ENCODE results near the gene PDE9A. TPM values are rescaled to one million over a fixed set of nuclear protein-coding genes. Genes with fewer than 3 reads are reported as not detected.
A peak's percentile ranks its signal among the peaks of the same experiment; 100 is the strongest.

Gene PDE9A
- total and polyA plus RNA-seq, 4 experiments from 2014 or later, result 2.2 to 9.2 (median 5.3) TPM

DNA sequence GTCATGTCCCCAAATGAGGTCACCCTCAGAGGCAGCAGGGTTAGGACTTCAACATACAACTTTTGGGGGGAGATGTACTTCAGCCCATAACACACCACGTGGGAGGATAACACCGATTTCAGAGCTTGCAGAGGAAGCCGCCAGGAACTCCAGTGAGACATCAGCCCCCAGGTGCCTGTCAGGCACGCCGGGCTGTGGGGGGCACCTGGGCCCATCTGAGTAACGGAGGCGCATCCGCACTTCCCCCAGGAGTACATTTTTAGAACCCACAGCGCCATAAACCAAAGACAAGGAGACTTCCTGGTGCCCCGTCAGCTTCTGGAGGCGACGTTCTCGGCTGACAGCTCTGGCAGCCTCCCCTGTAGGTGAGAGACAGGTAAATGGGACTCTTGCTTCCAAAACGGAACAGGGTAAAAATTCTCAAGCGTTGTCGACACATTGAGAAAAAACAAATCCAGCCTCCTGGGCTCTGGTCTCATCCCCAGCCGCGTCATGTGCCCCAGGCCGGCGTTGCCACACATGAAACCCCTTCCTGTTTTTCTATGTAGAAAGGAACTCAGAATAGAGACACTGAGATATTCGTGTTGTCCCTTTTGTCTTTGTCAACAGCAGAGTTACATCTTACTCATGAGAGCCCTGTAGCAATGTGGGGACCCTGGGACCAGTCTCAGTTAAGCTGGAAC is 93.3 kb downstream of the PDE9A start:
- H3K4me3 Mint-ChIP-seq, result peak overlapping the region; percentile 69 to 88 (median 76)
- H3K9me3 Mint-ChIP-seq, result peaks cover 0 to 5% (median 0%) of the 10 kb centered on the region in 8 donors

DNA sequence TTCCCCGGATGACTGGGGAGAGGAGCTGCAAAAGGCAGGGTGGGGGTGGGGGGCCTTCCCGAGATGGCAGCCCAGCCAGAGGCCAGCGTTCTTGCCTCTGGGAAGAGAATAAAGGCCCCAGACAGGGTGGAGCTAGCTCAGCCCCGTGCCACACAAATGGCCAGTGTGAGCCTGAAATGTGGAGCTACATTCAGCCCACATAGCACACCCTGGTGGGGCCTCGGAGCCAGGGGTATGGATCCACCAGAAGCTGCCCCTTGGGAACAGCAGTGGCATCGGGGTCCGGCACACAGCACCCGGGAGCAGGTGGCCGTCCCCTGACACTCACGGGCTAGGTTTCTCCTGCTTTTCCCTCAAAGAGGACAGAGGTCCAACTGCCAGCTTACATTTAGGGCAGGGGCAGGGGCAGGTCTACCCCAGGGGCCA is 93.9 kb downstream of the PDE9A start:
- Mint-ChIP-seq H3K4me3 (peak overlapping the region in 7 of 8 donors; percentile 69 to 88 (median 75)), H3K36me3 (peaks cover 0 to 4% of the 10 kb centered on the region in 2 donors), H3K9me3 (peaks cover 0 to 5% (median 0%) of the 10 kb centered on the region in 8 donors), H3K27me3 (no peaks in the 10 kb centered on the region), H3K4me1 (peaks cover 9 to 38% (median 28%) of the 10 kb centered on the region in 4 donors), H3K27ac (peak overlapping the region; percentile 84 to 99 (median 96))
- intact Hi-C loops (cut with micrococcal nuclease), result loop anchor here (2.0 to 5.0 kb wide), 2 partner anchors 65 to 72 kb away; no protein-coding TSS in a partner anchor
- CTCF ChIA-PET (ENCODE audit: partially characterized antibody), result interaction anchor here (1.0 to 2.7 kb wide), 6 partner anchors 8 to 71 kb away, joined by 3 to 10 read pairs (median 4); no protein-coding TSS in a partner anchor
- Histone ChIP-seq H3K9me3 (ENCODE audit: control insufficient read depth in 1 of 2, low read length in 2 of 2) (no peaks in the 10 kb centered on the region), H3K4me3 (ENCODE audit: low read length in 2 of 2) (peak overlapping the region in 1 of 2 donors; percentile 5), H3K36me3 (ENCODE audit: insufficient read depth, low read length) (no peaks in the 10 kb centered on the region), H3K27ac (ENCODE audit: low read depth, low read length) (peak overlapping the region; percentile 54), H3K27me3 (ENCODE audit: insufficient read depth, low read length) (no peaks in the 10 kb centered on the region), H3K4me1 (ENCODE audit: insufficient read depth, low read length) (peaks cover 29% of the 10 kb centered on the region)
- POLR2A ChIA-PET (ENCODE audit: partially characterized antibody), result interaction anchor here (0.6 to 3.6 kb wide), 10 partner anchors 11 to 344 kb away, joined by 3 to 64 read pairs (median 4); partner anchors contain the start of genes NDUFV3 and UBASH3A
- DNase-seq, result no peak

More for the DNA sequence above, 93.3 kb downstream of the PDE9A start:
- H3K9me3 ChIP-seq (ENCODE audit: control insufficient read depth in 1 of 2, low read length in 2 of 2), result no peaks in the 10 kb centered on the region
- no peaks in the 10 kb centered on the region for H3K36me3 ChIP-seq (ENCODE audit: insufficient read depth, low read length)
- H3K27ac ChIP-seq (ENCODE audit: low read depth, low read length), result peak overlapping the region; percentile 54
- Mint-ChIP-seq H3K27ac (peak overlapping the region; percentile 84 to 99 (median 96)), H3K36me3 (peaks cover 0 to 4% of the 10 kb centered on the region in 2 donors), H3K27me3 (no peaks in the 10 kb centered on the region), H3K4me1 (peaks cover 9 to 38% (median 28%) of the 10 kb centered on the region in 4 donors)
- DNase-seq, result peak; percentile 62 to 75 (median 67)
- H3K4me3 ChIP-seq (ENCODE audit: low read length in 2 of 2), result peak overlapping the region in 1 of 2 donors; percentile 5
- POLR2A ChIA-PET (ENCODE audit: partially characterized antibody), result interaction anchor here (0.6 to 3.6 kb wide), 9 partner anchors 11 to 147 kb away, joined by 3 to 64 read pairs (median 4); partner anchors contain the start of gene NDUFV3
- H3K27me3 ChIP-seq (ENCODE audit: insufficient read depth, low read length), result no peaks in the 10 kb centered on the region
- peaks cover 29% of the 10 kb centered on the region for H3K4me1 ChIP-seq (ENCODE audit: insufficient read depth, low read length)
- intact Hi-C loops (cut with micrococcal nuclease), result loop anchor here (2.0 to 5.0 kb wide), 2 partner anchors 64 to 72 kb away; no protein-coding TSS in a partner anchor
- CTCF ChIA-PET (ENCODE audit: partially characterized antibody), result interaction anchor here (1.2 to 2.7 kb wide), 5 partner anchors 9 to 71 kb away, joined by 3 to 10 read pairs (median 4); no protein-coding TSS in a partner anchor

DNA sequence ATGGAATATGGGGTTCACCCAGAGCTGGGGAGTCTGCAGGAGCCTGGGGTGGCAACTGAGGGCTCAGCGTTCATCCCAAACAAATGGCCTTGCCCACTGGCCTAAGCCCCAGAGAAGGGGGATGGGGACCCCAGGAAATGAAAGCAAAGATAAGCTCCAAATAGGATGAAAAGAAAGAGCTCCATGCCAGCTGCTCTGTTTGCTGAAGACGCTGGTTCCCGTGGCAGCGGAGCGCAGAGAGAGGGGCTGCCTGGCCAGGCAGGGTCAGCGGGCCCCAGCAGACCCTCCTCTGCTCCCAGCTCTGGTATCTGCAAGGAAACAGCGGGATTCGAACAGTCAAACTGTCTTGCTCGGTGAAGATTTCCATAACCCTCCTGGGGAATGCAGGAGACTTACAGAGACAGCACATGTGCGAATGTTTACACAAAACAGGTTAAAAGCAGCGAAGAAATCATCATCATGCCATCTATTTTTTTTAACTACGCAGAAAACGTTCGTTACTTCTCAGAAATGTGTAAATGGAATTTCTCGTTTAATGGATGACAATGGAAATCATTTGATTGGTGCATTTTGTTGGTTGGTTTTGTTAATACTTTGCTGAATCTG is 94.4 kb downstream of the PDE9A start:
- peaks cover 29% of the 10 kb centered on the region for H3K4me1 ChIP-seq (ENCODE audit: insufficient read depth, low read length)
- no peaks in the 10 kb centered on the region for H3K27me3 Mint-ChIP-seq
- CTCF ChIA-PET (ENCODE audit: partially characterized antibody), result interaction anchor here (1.0 to 2.7 kb wide), 4 partner anchors 10 to 70 kb away, joined by 3 to 10 read pairs (median 4); no protein-coding TSS in a partner anchor
- H3K36me3 Mint-ChIP-seq, result peaks cover 0 to 6% of the 10 kb centered on the region in 2 donors
- H3K9me3 Mint-ChIP-seq, result peaks cover 0 to 5% (median 0%) of the 10 kb centered on the region in 8 donors
- no peaks in the 10 kb centered on the region for H3K36me3 ChIP-seq (ENCODE audit: insufficient read depth, low read length)
- H3K4me1 Mint-ChIP-seq, result peaks cover 9 to 38% (median 28%) of the 10 kb centered on the region in 4 donors
- no peaks in the 10 kb centered on the region for H3K27me3 ChIP-seq (ENCODE audit: insufficient read depth, low read length)
- POLR2A ChIA-PET (ENCODE audit: partially characterized antibody), result interaction anchor here (0.6 to 3.6 kb wide), 9 partner anchors 12 to 344 kb away, joined by 3 to 64 read pairs (median 4); partner anchors contain the start of genes NDUFV3 and UBASH3A
- intact Hi-C loops (cut with micrococcal nuclease), result loop anchor here (2.0 to 5.0 kb wide), 2 partner anchors 66 to 71 kb away; no protein-coding TSS in a partner anchor
- no peak for DNase-seq
- peak overlapping the region; percentile 54 for H3K27ac ChIP-seq (ENCODE audit: low read depth, low read length)
- peak overlapping the region in 1 of 2 donors; percentile 5 for H3K4me3 ChIP-seq (ENCODE audit: low read length in 2 of 2)
- peak overlapping the region in 3 of 8 donors; percentile 26 to 30 (median 26) for H3K4me3 Mint-ChIP-seq
- no peaks in the 10 kb centered on the region for H3K9me3 ChIP-seq (ENCODE audit: control insufficient read depth in 1 of 2, low read length in 2 of 2)
- peak overlapping the region in 6 of 7 donors; percentile 44 to 99 (median 81) for H3K27ac Mint-ChIP-seq

DNA sequence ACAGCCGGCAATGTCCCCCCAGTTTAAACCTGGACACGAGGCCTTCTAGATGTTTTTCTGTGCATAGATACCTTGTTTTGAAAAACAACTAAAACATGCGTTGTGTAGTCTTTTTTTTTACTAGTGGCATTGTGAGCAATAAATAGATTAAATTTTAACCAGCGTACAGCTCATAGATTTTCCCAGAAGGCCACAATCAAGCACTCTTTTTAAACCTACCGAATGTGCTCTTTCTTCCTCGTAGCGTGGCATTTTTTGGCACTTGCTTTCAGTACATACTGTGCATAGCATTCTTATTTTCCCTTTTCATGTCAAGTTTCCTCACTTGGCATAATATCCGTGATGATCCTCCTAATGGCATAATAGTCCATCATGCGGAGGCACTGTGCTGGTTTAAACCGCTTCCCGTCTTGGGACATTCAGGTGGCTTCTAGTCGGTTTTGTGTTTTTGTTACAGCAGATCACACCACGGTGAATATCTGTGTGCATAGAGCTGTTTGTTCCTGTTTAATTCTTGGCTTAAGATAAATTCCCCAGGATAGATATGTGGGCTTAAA is 95.3 kb downstream of the PDE9A start:
- H3K4me1 ChIP-seq (ENCODE audit: insufficient read depth, low read length), result peaks cover 29% of the 10 kb centered on the region

DNA sequence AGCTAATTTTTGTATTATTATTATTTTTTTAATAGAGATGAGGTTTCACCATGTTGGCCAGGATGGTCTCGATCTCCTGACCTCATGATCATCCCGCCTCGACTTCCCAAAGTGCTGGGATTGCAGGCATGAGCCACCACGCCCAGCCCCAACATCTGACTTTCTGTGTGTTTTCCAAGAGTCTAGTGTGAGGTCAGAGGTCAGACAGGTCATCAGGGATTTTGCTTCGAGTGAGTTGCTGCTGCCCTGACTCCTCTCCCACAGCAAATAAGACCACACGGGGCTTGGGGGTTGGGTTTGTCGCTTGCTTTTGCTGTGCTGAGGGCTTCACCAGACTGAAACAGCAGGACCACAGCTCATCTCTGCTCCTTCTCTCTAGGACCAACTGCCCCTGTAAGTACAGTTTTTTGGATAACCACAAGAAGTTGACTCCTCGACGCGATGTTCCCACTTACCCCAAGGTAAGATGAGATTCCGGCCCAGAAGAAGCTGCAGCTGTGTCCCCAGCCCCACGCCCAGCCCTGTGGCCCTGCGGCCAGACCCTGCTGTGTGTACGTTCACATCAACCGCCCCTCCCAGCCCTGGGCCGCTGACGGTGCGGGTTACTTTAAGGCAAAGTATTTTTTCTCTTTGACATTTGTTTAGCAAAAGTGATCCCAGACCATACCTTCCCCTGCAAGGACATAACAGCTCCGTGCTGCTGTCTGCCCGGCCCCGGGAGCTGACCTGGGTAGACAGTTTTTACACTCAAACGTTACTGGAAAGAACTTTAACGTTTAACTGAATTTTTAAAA is 97.5 kb downstream of the PDE9A start:
- Histone ChIP-seq H3K27me3 (ENCODE audit: insufficient read depth, low read length) (no peaks in the 10 kb centered on the region), H3K27ac (ENCODE audit: low read depth, low read length) (no peak overlapping the region), H3K4me1 (ENCODE audit: insufficient read depth, low read length) (peaks cover 23% of the 10 kb centered on the region), H3K4me3 (ENCODE audit: low read length in 2 of 2) (no peak overlapping the region), H3K9me3 (ENCODE audit: control insufficient read depth in 1 of 2, low read length in 2 of 2) (no peaks in the 10 kb centered on the region), H3K36me3 (ENCODE audit: insufficient read depth, low read length) (no peaks in the 10 kb centered on the region)
- POLR2A ChIA-PET (ENCODE audit: partially characterized antibody), result no interaction called here
- H3K4me3 Mint-ChIP-seq, result no peak overlapping the region
- CTCF ChIA-PET (ENCODE audit: partially characterized antibody), result no interaction called here
- H3K4me1 Mint-ChIP-seq, result peaks cover 9 to 32% (median 24%) of the 10 kb centered on the region in 4 donors
- intact Hi-C loops (cut with micrococcal nuclease), result no loop called here
- H3K27ac Mint-ChIP-seq, result no peak overlapping the region
- H3K9me3 Mint-ChIP-seq, result peaks cover 0 to 5% (median 0%) of the 10 kb centered on the region in 8 donors
- H3K27me3 Mint-ChIP-seq, result no peaks in the 10 kb centered on the region
- DNase-seq, result no peak
- peaks cover 0 to 6% of the 10 kb centered on the region in 2 donors for H3K36me3 Mint-ChIP-seq

More for the DNA sequence above, 95.3 kb downstream of the PDE9A start:
- ChIA-PET POLR2A (ENCODE audit: partially characterized antibody) (interaction anchor here (2.6 to 3.6 kb wide), 2 partner anchors 13 to 65 kb away, joined by 20 to 64 read pairs; no protein-coding TSS in a partner anchor), CTCF (ENCODE audit: partially characterized antibody) (interaction anchor here (2.7 kb wide), 1 partner anchor 11 kb away, joined by 10 read pairs; no protein-coding TSS in a partner anchor)
- peaks cover 0 to 5% (median 0%) of the 10 kb centered on the region in 8 donors for H3K9me3 Mint-ChIP-seq
- intact Hi-C loops (cut with micrococcal nuclease), result loop anchor here (5.0 kb wide), 1 partner anchor 66 kb away; no protein-coding TSS in a partner anchor
- peaks cover 9 to 38% (median 28%) of the 10 kb centered on the region in 4 donors for H3K4me1 Mint-ChIP-seq
- no peaks in the 10 kb centered on the region for H3K9me3 ChIP-seq (ENCODE audit: control insufficient read depth in 1 of 2, low read length in 2 of 2)
- H3K4me3 ChIP-seq (ENCODE audit: low read length in 2 of 2), result no peak overlapping the region
- no peaks in the 10 kb centered on the region for H3K27me3 ChIP-seq (ENCODE audit: insufficient read depth, low read length)
- DNase-seq, result no peak
- H3K36me3 Mint-ChIP-seq, result peaks cover 0 to 6% of the 10 kb centered on the region in 2 donors
- H3K4me3 Mint-ChIP-seq, result peak overlapping the region in 2 of 8 donors; percentile 10 to 46
- H3K27ac ChIP-seq (ENCODE audit: low read depth, low read length), result no peak overlapping the region
- no peaks in the 10 kb centered on the region for H3K27me3 Mint-ChIP-seq
- peak overlapping the region in 5 of 7 donors; percentile 47 to 86 (median 60) for H3K27ac Mint-ChIP-seq
- no peaks in the 10 kb centered on the region for H3K36me3 ChIP-seq (ENCODE audit: insufficient read depth, low read length)

DNA sequence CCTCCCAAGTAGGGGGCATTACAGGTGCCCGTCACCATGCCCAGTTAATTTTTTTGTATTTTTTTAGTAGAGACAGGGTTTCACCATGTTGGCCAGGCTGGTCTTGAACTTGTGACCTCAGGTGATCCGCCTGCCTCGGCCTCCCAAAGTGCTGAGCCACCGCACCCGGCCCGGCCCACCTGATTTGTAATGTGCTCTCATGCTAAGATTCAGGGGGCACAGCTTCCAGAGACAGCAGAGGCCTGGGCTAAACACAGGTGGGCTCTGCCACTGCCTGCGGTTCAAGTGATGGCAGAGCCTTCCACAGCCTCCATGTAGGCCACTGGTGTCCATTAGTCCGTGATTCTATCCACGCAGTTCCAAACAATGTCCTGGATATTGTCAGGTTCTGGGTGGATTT is 98.4 kb downstream of the PDE9A start:
- intact Hi-C loops (cut with micrococcal nuclease), result no loop called here
- no peak overlapping the region for H3K4me3 Mint-ChIP-seq
- CTCF ChIA-PET (ENCODE audit: partially characterized antibody), result no interaction called here
- H3K9me3 Mint-ChIP-seq, result peaks cover 0 to 2% (median 0%) of the 10 kb centered on the region in 8 donors
- H3K27me3 Mint-ChIP-seq, result no peaks in the 10 kb centered on the region
- H3K27me3 ChIP-seq (ENCODE audit: insufficient read depth, low read length), result no peaks in the 10 kb centered on the region
- no peak overlapping the region for H3K4me3 ChIP-seq (ENCODE audit: low read length in 2 of 2)
- peaks cover 0 to 5% of the 10 kb centered on the region in 2 donors for H3K36me3 Mint-ChIP-seq
- H3K4me1 ChIP-seq (ENCODE audit: insufficient read depth, low read length), result peaks cover 14% of the 10 kb centered on the region
- no peak overlapping the region for H3K27ac ChIP-seq (ENCODE audit: low read depth, low read length)
- POLR2A ChIA-PET (ENCODE audit: partially characterized antibody), result no interaction called here
- H3K4me1 Mint-ChIP-seq, result peaks cover 4 to 22% (median 16%) of the 10 kb centered on the region in 4 donors
- H3K9me3 ChIP-seq (ENCODE audit: control insufficient read depth in 1 of 2, low read length in 2 of 2), result no peaks in the 10 kb centered on the region
- no peak for DNase-seq
- no peaks in the 10 kb centered on the region for H3K36me3 ChIP-seq (ENCODE audit: insufficient read depth, low read length)
- H3K27ac Mint-ChIP-seq, result peak overlapping the region in 1 of 7 donors; percentile 60
